ENCODE data around the gene RYR3.

GRCh38 chr15:33680336-33680735, 369.6 kb downstream of the RYR3 start:
- TF ChIP-seq CTCF (IDR thresholded peaks at IDR 0.05) (no peak), POLR2A (IDR thresholded peaks at IDR 0.05) (no peak)
